ENCODE data around the gene ZSWIM3.

The ZSWIM3 gene

GRCh38 chr20:45848421-45848820 is 9.0 kb upstream of the ZSWIM3 start:
- no peak for TF ChIP-seq CTCF (IDR thresholded peaks at IDR 0.05; ENCODE audit: insufficient read depth, low read length, poor library complexity, severe bottlenecking)
- Histone ChIP-seq H3K27me3 (replicated peaks; ENCODE audit: control insufficient read depth, insufficient read depth, low read length) (no peaks in the 10 kb centered on the region), H3K4me3 (replicated peaks; ENCODE audit: low read depth, low read length) (no peak overlapping the region), H3K36me3 (ENCODE audit: control insufficient read depth, insufficient read depth, low read length) (peaks cover 17% of the 10 kb centered on the region)
- DNase-seq (ENCODE audit: extremely low read depth, insufficient read length): no peak

GRCh38 chr20:45848969-45849582 is 8.3 kb upstream of the ZSWIM3 start:
- no peak for TF ChIP-seq CTCF (IDR thresholded peaks at IDR 0.05; ENCODE audit: insufficient read depth, low read length, poor library complexity, severe bottlenecking)
- DNase-seq (ENCODE audit: extremely low read depth, insufficient read length): no peak
- Histone ChIP-seq H3K4me3 (replicated peaks; ENCODE audit: low read depth, low read length) (no peak overlapping the region), H3K36me3 (ENCODE audit: control insufficient read depth, insufficient read depth, low read length) (peaks cover 11% of the 10 kb centered on the region), H3K27me3 (replicated peaks; ENCODE audit: control insufficient read depth, insufficient read depth, low read length) (no peaks in the 10 kb centered on the region)

GRCh38 chr20:45850238-45850637 is 7.2 kb upstream of the ZSWIM3 start:
- TF ChIP-seq CTCF (IDR thresholded peaks at IDR 0.05; ENCODE audit: insufficient read depth, low read length, poor library complexity, severe bottlenecking): no peak
- peaks cover 12% of the 10 kb centered on the region for H3K36me3 ChIP-seq (ENCODE audit: control insufficient read depth, insufficient read depth, low read length)
- H3K27me3 ChIP-seq (replicated peaks; ENCODE audit: control insufficient read depth, insufficient read depth, low read length): no peaks in the 10 kb centered on the region
- no peak overlapping the region for H3K4me3 ChIP-seq (replicated peaks; ENCODE audit: low read depth, low read length)
- DNase-seq (ENCODE audit: extremely low read depth, insufficient read length): no peak

- Histone ChIP-seq H3K27me3 (replicated peaks; ENCODE audit: control insufficient read depth, insufficient read depth, low read length) (no peaks in the 10 kb centered on the region), H3K36me3 (ENCODE audit: control insufficient read depth, insufficient read depth, low read length) (peaks cover 12% of the 10 kb centered on the region), H3K4me3 (replicated peaks; ENCODE audit: low read depth, low read length) (no peak overlapping the region)
- DNase-seq (ENCODE audit: extremely low read depth, insufficient read length): no peak
- no peak for TF ChIP-seq CTCF (IDR thresholded peaks at IDR 0.05; ENCODE audit: insufficient read depth, low read length, poor library complexity, severe bottlenecking)
Measured at GRCh38 chr20:45850926-45851325, 6.5 kb upstream of the ZSWIM3 start.

GRCh38 chr20:45851501-45851900 is 5.9 kb upstream of the ZSWIM3 start:
- Histone ChIP-seq H3K36me3 (ENCODE audit: control insufficient read depth, insufficient read depth, low read length) (peaks cover 12% of the 10 kb centered on the region), H3K4me3 (replicated peaks; ENCODE audit: low read depth, low read length) (no peak overlapping the region), H3K27me3 (replicated peaks; ENCODE audit: control insufficient read depth, insufficient read depth, low read length) (no peaks in the 10 kb centered on the region)
- no peak for TF ChIP-seq CTCF (IDR thresholded peaks at IDR 0.05; ENCODE audit: insufficient read depth, low read length, poor library complexity, severe bottlenecking)
- no peak for DNase-seq (ENCODE audit: extremely low read depth, insufficient read length)

GRCh38 chr20:45852326-45852725 is 5.1 kb upstream of the ZSWIM3 start:
- Histone ChIP-seq H3K4me3 (replicated peaks; ENCODE audit: low read depth, low read length) (no peak overlapping the region), H3K36me3 (ENCODE audit: control insufficient read depth, insufficient read depth, low read length) (peaks cover 12% of the 10 kb centered on the region), H3K27me3 (replicated peaks; ENCODE audit: control insufficient read depth, insufficient read depth, low read length) (no peaks in the 10 kb centered on the region)
- no peak for TF ChIP-seq CTCF (IDR thresholded peaks at IDR 0.05; ENCODE audit: insufficient read depth, low read length, poor library complexity, severe bottlenecking)
- no peak for DNase-seq (ENCODE audit: extremely low read depth, insufficient read length)

Data from GM06990 (cell line).